GM18499 (cell line): Measurements from ENCODE around the gene GRIFIN.

ENCODE experiments used
- ATAC-seq: cut with Tn5 transposase; IDR thresholded peaks from one replicate; pipeline ENCODE4 v1.9.1; 2021; ENCODE audit warnings: moderate number of reproducible peaks; ENCODE audit not compliant: insufficient read depth, unreplicated experiment

The GRIFIN gene

GRCh38 chr7:2499719-2500430 lies 23.7 kb upstream of the GRIFIN start:
- no peak for ATAC-seq

DNA sequence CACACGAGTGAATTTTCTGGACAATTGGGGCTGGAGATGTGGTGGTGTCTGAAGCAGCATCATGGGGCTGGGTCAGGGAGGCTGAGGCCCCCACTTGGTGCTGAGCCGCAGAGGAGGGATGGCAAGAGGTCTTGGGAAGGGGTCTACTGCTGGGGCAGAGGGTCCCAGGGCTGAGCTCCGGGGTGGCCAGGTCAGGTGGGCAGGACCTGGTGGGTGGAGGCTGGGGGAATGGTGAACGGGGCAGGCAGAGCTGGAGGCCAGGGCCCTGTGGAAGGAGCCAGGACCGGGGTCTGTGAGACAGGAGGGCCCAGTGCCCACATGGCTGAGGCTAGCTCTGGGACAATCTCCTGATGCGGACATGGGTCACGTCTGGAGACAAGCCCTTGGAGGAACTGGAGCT lies 23.0 kb upstream of the GRIFIN start:
- no peak for ATAC-seq

GRCh38 chr7:2498708-2499107 lies 22.5 kb upstream of the GRIFIN start:
- ATAC-seq: no peak

GRCh38 chr7:2497500-2498336 lies 21.5 kb upstream of the GRIFIN start:
- ATAC-seq: no peak

- ATAC-seq: no peak
These were observed 20.9 kb upstream of the GRIFIN start for GRCh38 chr7:2497065-2497464.

DNA sequence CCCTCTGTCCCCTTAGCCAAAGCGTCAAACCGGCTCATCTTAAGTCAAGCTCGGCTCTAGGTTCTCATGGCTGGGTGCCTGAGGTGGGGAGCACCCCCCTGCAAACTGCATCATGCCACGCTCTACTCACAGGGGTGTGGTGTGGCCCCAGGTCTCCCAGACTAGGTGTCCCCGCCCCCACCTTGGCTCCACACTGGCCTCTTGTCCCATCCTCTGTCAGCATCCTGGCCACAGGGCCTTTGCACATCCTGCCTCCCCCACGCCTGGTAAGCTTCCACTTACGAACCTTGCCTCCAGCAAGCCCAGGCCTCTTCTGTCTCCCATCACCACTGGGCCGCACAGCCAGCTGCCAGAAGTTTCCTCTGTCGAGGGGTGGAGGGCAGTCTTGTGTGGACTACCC lies 20.2 kb upstream of the GRIFIN start:
- ATAC-seq: no peak

- no peak for ATAC-seq
These were observed 19.5 kb upstream of the GRIFIN start for GRCh38 chr7:2495418-2496299.

GRCh38 chr7:2494191-2495130 lies 18.3 kb upstream of the GRIFIN start:
- ATAC-seq: no peak

- no peak for ATAC-seq
These were observed 17.3 kb upstream of the GRIFIN start for GRCh38 chr7:2493205-2494164.

DNA sequence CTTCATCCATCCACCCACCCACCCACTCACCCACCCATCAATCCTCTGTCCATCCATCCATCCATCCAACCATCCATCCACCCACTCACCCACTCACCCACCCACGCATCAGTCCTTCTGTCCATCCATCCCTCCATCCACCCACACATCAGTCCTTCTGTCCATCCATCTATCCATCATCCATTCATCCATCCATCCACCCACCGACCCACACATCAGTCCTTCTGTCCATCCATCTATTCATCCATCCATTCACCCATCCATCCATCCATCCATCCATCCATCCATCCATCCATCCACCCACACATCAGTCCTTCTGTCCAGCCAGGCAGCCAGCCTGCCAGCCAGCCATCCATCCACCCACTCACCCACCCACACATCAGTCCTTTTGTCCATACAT lies 15.8 kb upstream of the GRIFIN start:
- no peak for ATAC-seq

GRCh38 chr7:2490181-2490651 lies 14.0 kb upstream of the GRIFIN start:
- ATAC-seq: no peak

DNA sequence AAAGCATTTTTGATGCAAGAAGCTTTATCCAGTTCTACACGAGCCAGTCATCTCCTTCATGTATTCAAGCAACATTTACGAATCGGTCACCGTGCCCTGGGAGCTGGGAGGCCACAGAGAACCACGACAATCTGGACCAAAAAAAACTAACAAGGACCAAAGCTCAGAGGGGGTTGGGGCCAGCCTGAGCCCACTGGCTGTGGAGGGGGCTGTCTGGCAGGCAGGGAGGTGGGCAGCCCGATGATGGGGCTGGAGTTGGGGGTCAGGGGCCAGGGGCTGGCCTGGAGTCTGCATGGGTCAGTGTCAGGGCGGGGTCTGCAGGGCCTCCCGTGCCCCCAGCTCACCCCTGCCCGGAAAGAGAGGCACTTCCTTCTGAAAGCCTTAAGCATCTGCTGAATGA lies 12.5 kb upstream of the GRIFIN start:
- ATAC-seq: no peak

- no peak for ATAC-seq
These were observed 12.1 kb upstream of the GRIFIN start for GRCh38 chr7:2488272-2488645.

DNA sequence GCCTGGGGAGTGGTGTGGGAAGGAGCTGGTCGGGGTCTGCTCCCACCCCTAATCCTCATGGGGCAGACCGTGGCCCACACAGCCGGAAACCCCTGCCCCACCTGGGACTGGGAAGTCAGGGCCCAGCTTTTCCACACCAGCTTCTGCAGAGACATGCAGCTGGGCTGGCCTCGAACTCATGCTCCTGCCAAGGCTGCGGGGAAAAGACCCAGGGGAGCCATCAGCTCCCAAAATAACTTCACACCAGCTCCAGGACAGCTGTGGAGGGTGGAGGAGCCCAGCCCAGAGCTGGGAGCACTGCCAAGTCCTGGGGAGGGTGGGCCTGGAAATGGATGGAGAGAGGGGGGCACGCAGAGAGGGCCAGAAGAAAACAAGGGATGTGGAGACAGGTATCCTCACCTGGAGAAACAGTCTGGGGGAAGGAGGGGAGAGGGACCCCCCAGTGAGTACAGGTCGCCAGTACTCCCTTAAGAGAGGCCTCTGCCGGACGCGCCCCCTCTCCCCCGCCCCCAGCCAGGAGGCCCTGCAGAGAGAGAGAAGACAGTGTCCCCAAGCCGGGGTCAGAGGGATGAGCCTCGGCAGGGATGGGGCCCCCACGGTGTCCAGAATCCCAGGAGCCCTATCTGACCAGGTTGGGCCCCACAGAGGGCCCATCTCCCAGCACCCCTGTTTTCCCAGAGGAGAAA lies 11.5 kb upstream of the GRIFIN start:
- no peak for ATAC-seq

- no peak for ATAC-seq
These were observed 8.7 kb upstream of the GRIFIN start for GRCh38 chr7:2484868-2485267.

GRCh38 chr7:2483494-2483893 lies 7.3 kb upstream of the GRIFIN start:
- ATAC-seq: no peak

- no peak for ATAC-seq
These were observed 6.7 kb upstream of the GRIFIN start for GRCh38 chr7:2482725-2483451.
